Measurements from ENCODE around the gene WASF2.

The WASF2 gene

DNA sequence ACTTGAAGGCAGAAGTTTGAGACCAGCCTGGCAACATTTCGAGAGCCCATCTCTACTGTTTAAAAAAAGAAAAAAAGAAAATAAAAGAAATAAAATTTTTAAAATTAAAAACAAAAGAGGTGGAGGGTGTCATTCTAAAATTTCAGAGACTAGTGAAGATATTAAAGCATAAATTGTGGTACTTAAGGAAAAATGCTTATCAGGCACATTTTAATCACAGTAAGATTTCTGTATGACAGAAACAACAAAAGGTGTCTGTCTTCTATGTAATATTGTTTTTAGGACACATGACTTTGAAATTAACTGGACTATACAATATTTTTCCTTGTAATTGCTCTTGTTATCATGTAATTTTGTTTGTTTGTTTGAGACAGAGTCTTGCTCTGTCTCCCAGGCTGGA, 4.6 kb downstream of the WASF2 start:
- WGBS, result no CpG with 5 or more reads among the region's 1 CpG
- DNase-seq, result no peak
- H4K8ac ChIP-seq (ENCODE audit: low read length), result no peak overlapping the region
- H3K14ac ChIP-seq (ENCODE audit: low read length in 2 of 2), result no peak overlapping the region
- H2AK5ac ChIP-seq (ENCODE audit: low read length, severe bottlenecking), result no peak overlapping the region
- H3K9ac ChIP-seq (ENCODE audit: low read length), result no peak overlapping the region
- no peak overlapping the region for H2BK12ac ChIP-seq (ENCODE audit: low read length in 2 of 2)
- no peak overlapping the region for H2BK5ac ChIP-seq (ENCODE audit: low read depth, low read length, poor library complexity, severe bottlenecking)
- H3K27me3 ChIP-seq (ENCODE audit: control insufficient read depth in 1 of 2, insufficient read depth in 1 of 2, low read length in 2 of 2), result no peaks in the 10 kb centered on the region
- H3K23ac ChIP-seq (ENCODE audit: low read length in 2 of 2), result no peak overlapping the region
- H3K9me3 ChIP-seq (ENCODE audit: control insufficient read depth, low read length), result no peaks in the 10 kb centered on the region
- no peak overlapping the region for H4K91ac ChIP-seq (ENCODE audit: low read length)
- no peak overlapping the region for H3K4me3 ChIP-seq (ENCODE audit: insufficient read depth in 1 of 2, low read depth in 1 of 2, low read length in 2 of 2)
- H3K79me1 ChIP-seq (replicated peaks; ENCODE audit: low read length, poor library complexity, severe bottlenecking), result no peaks in the 10 kb centered on the region
- no peak overlapping the region for H3K4ac ChIP-seq (ENCODE audit: low read depth in 1 of 2, low read length in 2 of 2)
- H3K4me1 ChIP-seq (ENCODE audit: control insufficient read depth, insufficient read depth, low read depth, low read length), result peaks cover 4% of the 10 kb centered on the region
- H3K4me2 ChIP-seq (ENCODE audit: low read length, poor library complexity, severe bottlenecking), result no peak overlapping the region
- peaks cover 0 to 4% of the 10 kb centered on the region in 2 experiments for H3K36me3 ChIP-seq (ENCODE audit: control insufficient read depth in 1 of 2, insufficient read depth in 2 of 2, low read depth in 1 of 2, low read length in 2 of 2)
- no peak overlapping the region for H2BK15ac ChIP-seq (ENCODE audit: low read depth, poor library complexity, severe bottlenecking)
- no peak overlapping the region for H3K18ac ChIP-seq (ENCODE audit: low read depth in 1 of 2, low read length in 2 of 2)
- H3K27ac ChIP-seq (ENCODE audit: low read length, poor library complexity, severe bottlenecking), result no peak overlapping the region
- H2BK120ac ChIP-seq (ENCODE audit: low read depth, low read length), result no peak overlapping the region
- H2AFZ ChIP-seq (ENCODE audit: low read depth, low read length), result no peak overlapping the region

DNA sequence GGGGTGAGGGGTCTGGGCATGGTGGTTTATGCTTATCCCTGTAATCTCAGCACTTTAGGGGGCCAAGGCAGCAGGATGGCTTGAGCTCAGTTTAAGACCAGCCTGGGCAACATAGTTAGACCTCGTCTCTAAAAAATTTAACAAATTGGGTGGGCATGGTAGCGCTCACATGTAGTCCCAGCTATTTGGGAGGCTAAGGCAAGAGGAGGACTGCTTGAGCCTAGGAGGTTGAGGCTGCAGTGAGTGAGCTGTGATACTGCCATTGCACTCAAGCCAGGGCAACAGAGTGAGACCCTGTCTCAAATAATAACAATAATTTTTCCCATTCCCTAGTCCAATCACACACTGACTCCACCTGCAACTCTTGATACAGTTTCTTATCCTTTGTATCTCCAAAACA, 6.3 kb downstream of the WASF2 start:
- Histone ChIP-seq H2AK5ac (ENCODE audit: low read length, severe bottlenecking) (no peak overlapping the region), H3K4ac (ENCODE audit: low read depth in 1 of 2, low read length in 2 of 2) (no peak overlapping the region), H2BK5ac (ENCODE audit: low read depth, low read length, poor library complexity, severe bottlenecking) (no peak overlapping the region), H3K9ac (ENCODE audit: low read length) (no peak overlapping the region), H3K4me3 (ENCODE audit: insufficient read depth in 1 of 2, low read depth in 1 of 2, low read length in 2 of 2) (no peak overlapping the region), H3K4me1 (ENCODE audit: control insufficient read depth, insufficient read depth, low read depth, low read length) (peaks cover 4% of the 10 kb centered on the region), H2AFZ (ENCODE audit: low read depth, low read length) (no peak overlapping the region), H2BK15ac (ENCODE audit: low read depth, poor library complexity, severe bottlenecking) (no peak overlapping the region), H4K91ac (ENCODE audit: low read length) (no peak overlapping the region), H4K8ac (ENCODE audit: low read length) (no peak overlapping the region), H3K23ac (ENCODE audit: low read length in 2 of 2) (no peak overlapping the region), H3K9me3 (ENCODE audit: control insufficient read depth, low read length) (no peaks in the 10 kb centered on the region), H3K79me1 (replicated peaks; ENCODE audit: low read length, poor library complexity, severe bottlenecking) (no peaks in the 10 kb centered on the region), H3K18ac (ENCODE audit: low read depth in 1 of 2, low read length in 2 of 2) (no peak overlapping the region), H2BK12ac (ENCODE audit: low read length in 2 of 2) (no peak overlapping the region), H3K4me2 (ENCODE audit: low read length, poor library complexity, severe bottlenecking) (no peak overlapping the region), H3K27me3 (ENCODE audit: control insufficient read depth in 1 of 2, insufficient read depth in 1 of 2, low read length in 2 of 2) (no peaks in the 10 kb centered on the region), H2BK120ac (ENCODE audit: low read depth, low read length) (no peak overlapping the region), H3K27ac (ENCODE audit: low read length, poor library complexity, severe bottlenecking) (no peak overlapping the region), H3K36me3 (ENCODE audit: control insufficient read depth in 1 of 2, insufficient read depth in 2 of 2, low read depth in 1 of 2, low read length in 2 of 2) (peaks cover 0 to 4% of the 10 kb centered on the region in 2 experiments), H3K14ac (ENCODE audit: low read length in 2 of 2) (no peak overlapping the region)
- 100% methylated on average over 2 of the region's 2 CpGs for WGBS
- DNase-seq, result no peak

DNA sequence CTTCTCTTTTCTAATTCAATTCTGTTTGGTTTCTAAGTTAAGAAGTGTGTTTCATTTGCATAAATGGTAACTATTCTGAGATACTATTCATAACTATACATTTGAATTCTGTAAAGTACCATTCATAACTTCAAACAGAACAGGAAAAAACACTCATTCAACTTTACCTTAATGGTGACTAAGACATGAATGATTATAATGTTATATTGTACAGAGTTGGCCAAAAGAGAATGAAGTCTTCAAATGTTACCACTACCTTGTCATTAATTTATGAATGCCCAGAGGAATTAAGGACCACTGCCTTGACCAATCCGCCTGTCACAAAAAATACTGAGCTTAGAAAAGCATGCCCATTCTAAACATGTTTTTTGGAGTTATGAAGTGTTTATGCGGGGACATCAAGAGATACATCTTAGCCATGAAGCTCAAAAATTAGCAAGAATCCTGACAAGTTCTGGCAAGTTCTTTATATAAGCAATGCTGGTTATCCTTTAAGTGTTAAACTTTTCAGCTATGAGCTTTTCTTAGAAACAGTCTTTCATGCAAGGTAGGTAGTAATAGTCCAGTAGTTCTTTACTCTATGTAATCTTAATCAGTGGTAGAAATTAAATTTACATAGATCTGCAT, 7.9 kb downstream of the WASF2 start:
- Histone ChIP-seq H3K4ac (ENCODE audit: low read depth in 1 of 2, low read length in 2 of 2) (no peak overlapping the region), H2BK120ac (ENCODE audit: low read depth, low read length) (no peak overlapping the region), H2AK5ac (ENCODE audit: low read length, severe bottlenecking) (no peak overlapping the region), H3K79me1 (replicated peaks; ENCODE audit: low read length, poor library complexity, severe bottlenecking) (no peaks in the 10 kb centered on the region), H3K18ac (ENCODE audit: low read depth in 1 of 2, low read length in 2 of 2) (no peak overlapping the region), H3K9ac (ENCODE audit: low read length) (no peak overlapping the region), H2BK12ac (ENCODE audit: low read length in 2 of 2) (no peak overlapping the region), H3K27me3 (ENCODE audit: control insufficient read depth in 1 of 2, insufficient read depth in 1 of 2, low read length in 2 of 2) (no peaks in the 10 kb centered on the region), H3K4me2 (ENCODE audit: low read length, poor library complexity, severe bottlenecking) (no peak overlapping the region), H2BK15ac (ENCODE audit: low read depth, poor library complexity, severe bottlenecking) (no peak overlapping the region), H3K4me1 (ENCODE audit: control insufficient read depth, insufficient read depth, low read depth, low read length) (peaks cover 8% of the 10 kb centered on the region), H3K23ac (ENCODE audit: low read length in 2 of 2) (no peak overlapping the region), H3K4me3 (ENCODE audit: insufficient read depth in 1 of 2, low read depth in 1 of 2, low read length in 2 of 2) (no peak overlapping the region), H4K91ac (ENCODE audit: low read length) (no peak overlapping the region), H2BK5ac (ENCODE audit: low read depth, low read length, poor library complexity, severe bottlenecking) (no peak overlapping the region), H3K9me3 (ENCODE audit: control insufficient read depth, low read length) (no peaks in the 10 kb centered on the region), H3K27ac (ENCODE audit: low read length, poor library complexity, severe bottlenecking) (no peak overlapping the region), H4K8ac (ENCODE audit: low read length) (no peak overlapping the region), H2AFZ (ENCODE audit: low read depth, low read length) (no peak overlapping the region), H3K36me3 (ENCODE audit: control insufficient read depth in 1 of 2, insufficient read depth in 2 of 2, low read depth in 1 of 2, low read length in 2 of 2) (peaks cover 2 to 4% of the 10 kb centered on the region in 2 experiments), H3K14ac (ENCODE audit: low read length in 2 of 2) (no peak overlapping the region)
- WGBS, result 100% methylated on average over 1 of the region's 2 CpGs
- DNase-seq, result no peak

DNA sequence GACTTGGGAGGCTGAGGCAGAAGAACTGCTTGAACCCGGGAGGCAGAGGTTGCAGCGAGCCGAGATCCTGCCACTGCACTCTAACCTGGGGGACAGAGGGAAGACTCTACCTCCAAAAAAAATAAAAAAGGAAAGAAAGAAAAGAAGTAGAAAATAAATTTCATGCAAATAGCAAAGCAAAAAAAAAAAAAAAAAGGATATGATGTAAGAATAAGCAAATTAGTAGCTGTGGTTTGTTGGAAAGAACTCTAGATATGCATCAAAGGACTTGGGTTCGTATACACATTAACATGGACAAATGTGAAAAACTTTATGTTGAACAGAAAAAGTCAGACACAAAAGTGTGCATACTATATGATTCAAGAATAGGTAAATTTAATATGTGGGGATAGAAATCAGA, 11.9 kb downstream of the WASF2 start:
- Histone ChIP-seq H3K4ac (ENCODE audit: low read depth in 1 of 2, low read length in 2 of 2) (no peak overlapping the region), H3K14ac (ENCODE audit: low read length in 2 of 2) (no peak overlapping the region), H2AK5ac (ENCODE audit: low read length, severe bottlenecking) (no peak overlapping the region), H3K9me3 (ENCODE audit: control insufficient read depth, low read length) (no peaks in the 10 kb centered on the region), H3K36me3 (ENCODE audit: control insufficient read depth in 1 of 2, insufficient read depth in 2 of 2, low read depth in 1 of 2, low read length in 2 of 2) (peaks cover 0 to 2% of the 10 kb centered on the region in 2 experiments), H3K79me1 (replicated peaks; ENCODE audit: low read length, poor library complexity, severe bottlenecking) (peaks cover 2% of the 10 kb centered on the region), H4K91ac (ENCODE audit: low read length) (no peak overlapping the region), H3K18ac (ENCODE audit: low read depth in 1 of 2, low read length in 2 of 2) (no peak overlapping the region), H3K27me3 (ENCODE audit: control insufficient read depth in 1 of 2, insufficient read depth in 1 of 2, low read length in 2 of 2) (no peaks in the 10 kb centered on the region), H2BK15ac (ENCODE audit: low read depth, poor library complexity, severe bottlenecking) (no peak overlapping the region), H2AFZ (ENCODE audit: low read depth, low read length) (no peak overlapping the region), H3K27ac (ENCODE audit: low read length, poor library complexity, severe bottlenecking) (no peak overlapping the region), H3K23ac (ENCODE audit: low read length in 2 of 2) (no peak overlapping the region), H3K4me2 (ENCODE audit: low read length, poor library complexity, severe bottlenecking) (no peak overlapping the region), H2BK120ac (ENCODE audit: low read depth, low read length) (no peak overlapping the region), H4K8ac (ENCODE audit: low read length) (no peak overlapping the region), H3K4me3 (ENCODE audit: insufficient read depth in 1 of 2, low read depth in 1 of 2, low read length in 2 of 2) (no peak overlapping the region), H2BK5ac (ENCODE audit: low read depth, low read length, poor library complexity, severe bottlenecking) (no peak overlapping the region), H3K9ac (ENCODE audit: low read length) (no peak overlapping the region), H3K4me1 (ENCODE audit: control insufficient read depth, insufficient read depth, low read depth, low read length) (peaks cover 11% of the 10 kb centered on the region), H2BK12ac (ENCODE audit: low read length in 2 of 2) (no peak overlapping the region)
- WGBS, result 100% methylated on average over 1 of the region's 4 CpGs
- no peak for DNase-seq

All from mesenchymal stem cell (in vitro differentiated cells and primary cell).